Measurements from ENCODE around the gene EPHB2.

The EPHB2 gene

GRCh38 chr1:22850681-22851080 lies 140.0 kb downstream of the EPHB2 start:
- Histone ChIP-seq H3K4me3 (replicated peaks; ENCODE audit: low read depth, low read length) (no peak overlapping the region), H3K36me3 (ENCODE audit: control insufficient read depth, insufficient read depth, low read length) (no peaks in the 10 kb centered on the region), H3K27me3 (replicated peaks; ENCODE audit: control insufficient read depth, insufficient read depth, low read length) (no peaks in the 10 kb centered on the region; the same call in 1 of the 2 replicates)
- TF ChIP-seq CTCF (IDR thresholded peaks at IDR 0.05; ENCODE audit: insufficient read depth, low read length, poor library complexity, severe bottlenecking): no peak
- no peak for DNase-seq (ENCODE audit: extremely low read depth, insufficient read length)

- TF ChIP-seq CTCF (IDR thresholded peaks at IDR 0.05; ENCODE audit: insufficient read depth, low read length, poor library complexity, severe bottlenecking): no peak
- Histone ChIP-seq H3K4me3 (replicated peaks; ENCODE audit: low read depth, low read length) (no peak overlapping the region), H3K36me3 (ENCODE audit: control insufficient read depth, insufficient read depth, low read length) (no peaks in the 10 kb centered on the region), H3K27me3 (replicated peaks; ENCODE audit: control insufficient read depth, insufficient read depth, low read length) (no peaks in the 10 kb centered on the region; the same call in 1 of the 2 replicates)
- no peak for DNase-seq (ENCODE audit: extremely low read depth, insufficient read length)
Observed at GRCh38 chr1:22851517-22851916, 140.9 kb downstream of the EPHB2 start.

- H3K4me3 ChIP-seq (replicated peaks; ENCODE audit: low read depth, low read length): no peak overlapping the region
- DNase-seq (ENCODE audit: extremely low read depth, insufficient read length): no peak
- H3K27me3 ChIP-seq (replicated peaks; ENCODE audit: control insufficient read depth, insufficient read depth, low read length): no peaks in the 10 kb centered on the region; the same call in 1 of the 2 replicates
- no peaks in the 10 kb centered on the region for H3K36me3 ChIP-seq (ENCODE audit: control insufficient read depth, insufficient read depth, low read length)
- TF ChIP-seq CTCF (IDR thresholded peaks at IDR 0.05; ENCODE audit: insufficient read depth, low read length, poor library complexity, severe bottlenecking): no peak
Observed at GRCh38 chr1:22852144-22852655, 141.6 kb downstream of the EPHB2 start.

GRCh38 chr1:22853651-22854185 lies 143.1 kb downstream of the EPHB2 start:
- H3K4me3 ChIP-seq (replicated peaks; ENCODE audit: low read depth, low read length): no peak overlapping the region
- TF ChIP-seq CTCF (IDR thresholded peaks at IDR 0.05; ENCODE audit: insufficient read depth, low read length, poor library complexity, severe bottlenecking): no peak
- H3K36me3 ChIP-seq (ENCODE audit: control insufficient read depth, insufficient read depth, low read length): no peaks in the 10 kb centered on the region
- no peak for DNase-seq (ENCODE audit: extremely low read depth, insufficient read length)
- H3K27me3 ChIP-seq (replicated peaks; ENCODE audit: control insufficient read depth, insufficient read depth, low read length): no peaks in the 10 kb centered on the region; the same call in 1 of the 2 replicates

- no peaks in the 10 kb centered on the region for H3K36me3 ChIP-seq (ENCODE audit: control insufficient read depth, insufficient read depth, low read length)
- peak; percentile 36 for DNase-seq (ENCODE audit: extremely low read depth, insufficient read length)
- no peak for TF ChIP-seq CTCF (IDR thresholded peaks at IDR 0.05; ENCODE audit: insufficient read depth, low read length, poor library complexity, severe bottlenecking)
- no peaks in the 10 kb centered on the region; the same call in 1 of the 2 replicates for H3K27me3 ChIP-seq (replicated peaks; ENCODE audit: control insufficient read depth, insufficient read depth, low read length)
- H3K4me3 ChIP-seq (replicated peaks; ENCODE audit: low read depth, low read length): no peak overlapping the region
Observed at GRCh38 chr1:22854688-22855565, 144.3 kb downstream of the EPHB2 start.

All from GM06990 (cell line).